Inflammatory macrophage treated with lipopolysaccharide for 4 hours (primary cell): Measurements from ENCODE around the gene MADCAM1.

Experiments
- DNase-seq: peaks from one replicate; pipeline ENCODE4 v3.0.0-alpha.2; 2020

The MADCAM1 gene

GRCh38 chr19:508204-509150 is 12.2 kb downstream of the MADCAM1 start:
- no peak for DNase-seq

- DNase-seq, result peak; percentile 90
Measured at GRCh38 chr19:510606-511100, 14.4 kb downstream of the MADCAM1 start.

GRCh38 chr19:511101-511851 is 15.0 kb downstream of the MADCAM1 start:
- DNase-seq, result peak; percentile 78

GRCh38 chr19:512547-513365 is 16.5 kb downstream of the MADCAM1 start:
- DNase-seq, result no peak

- DNase-seq, result no peak
Measured at GRCh38 chr19:513368-514165, 17.3 kb downstream of the MADCAM1 start.

GRCh38 chr19:514166-514663 is 17.9 kb downstream of the MADCAM1 start:
- no peak for DNase-seq

GRCh38 chr19:517721-518597 is 21.7 kb downstream of the MADCAM1 start:
- no peak for DNase-seq

GRCh38 chr19:518598-519231 is 22.4 kb downstream of the MADCAM1 start:
- no peak for DNase-seq

- no peak for DNase-seq
Measured at GRCh38 chr19:519449-519865, 23.2 kb downstream of the MADCAM1 start.

- no peak for DNase-seq
Measured at GRCh38 chr19:522726-523125, 26.4 kb downstream of the MADCAM1 start.

- no peak for DNase-seq
Measured at GRCh38 chr19:524062-524674, 27.9 kb downstream of the MADCAM1 start.

- DNase-seq, result no peak
Measured at GRCh38 chr19:525029-525428, 28.7 kb downstream of the MADCAM1 start.

GRCh38 chr19:525857-526419 is 29.7 kb downstream of the MADCAM1 start:
- DNase-seq, result no peak

- no peak for DNase-seq
Measured at GRCh38 chr19:530134-531008, 34.1 kb downstream of the MADCAM1 start.

GRCh38 chr19:531009-531752 is 34.9 kb downstream of the MADCAM1 start:
- DNase-seq, result peak; percentile 91

GRCh38 chr19:531753-532560 is 35.7 kb downstream of the MADCAM1 start, which contains the start of gene CDC34:
TSS of gene CDC34 (plus strand) at chr19:531760. CDS start at chr19:531932, 172 bp downstream.
- peak; percentile 16 for DNase-seq
